Endodermal cell (in vitro differentiated cells): ENCODE results near the gene APELA. TPM values are rescaled to one million over a fixed set of nuclear protein-coding genes. Genes with fewer than 3 reads are reported as not detected.

Experiments used
- DNase-seq: peaks from one replicate; pipeline ENCODE4 v3.0.0-alpha.2; 2017
- H3K27ac ChIP-seq: 2 replicates; pipeline ENCODE4 v1.5.1; 2013; ENCODE audit warnings: mild to moderate bottlenecking, low read depth, low read length, moderate library complexity
- H3K27me3 ChIP-seq: 2 replicates; pipeline ENCODE4 v1.6.1; 2013; ENCODE audit warnings: mild to moderate bottlenecking, low read length, moderate library complexity; ENCODE audit not compliant: insufficient read depth, control insufficient read depth, poor library complexity, severe bottlenecking
- H3K36me3 ChIP-seq: 2 replicates; pipeline ENCODE4 v1.7.0; 2013; ENCODE audit warnings: mild to moderate bottlenecking, low read length, moderate library complexity; ENCODE audit not compliant: control insufficient read depth, insufficient read depth
- H3K4me1 ChIP-seq: one replicate; pipeline ENCODE4 v1.7.0; 2013; ENCODE audit warnings: low read length; ENCODE audit not compliant: control insufficient read depth, insufficient read depth
- H3K4me3 ChIP-seq: 2 replicates; pipeline ENCODE4 v1.5.1; 2013; ENCODE audit warnings: mild to moderate bottlenecking, low read length, moderate library complexity
- H3K9ac ChIP-seq: 2 replicates; pipeline ENCODE4 v1.6.1; 2013; ENCODE audit warnings: mild to moderate bottlenecking, low read length, moderate library complexity; ENCODE audit not compliant: poor library complexity, severe bottlenecking; ENCODE audit errors: extremely low read depth
- H3K9me3 ChIP-seq: 2 replicates; pipeline ENCODE4 v1.6.1; 2013; ENCODE audit warnings: mild to moderate bottlenecking, low read length, moderate library complexity; ENCODE audit not compliant: control insufficient read depth
- H3K27ac Mint-ChIP-seq: 2 replicates; pipeline ENCODE4 v1.8.0; 2020; ENCODE audit warnings: mixed read lengths
- H3K27me3 Mint-ChIP-seq: 2 replicates; pipeline ENCODE4 v1.8.0; 2021; ENCODE audit warnings: mild to moderate bottlenecking, mixed read lengths; ENCODE audit not compliant: insufficient read depth
- H3K36me3 Mint-ChIP-seq: 2 replicates; pipeline ENCODE4 v1.8.0; 2020; ENCODE audit warnings: low read depth, mixed read lengths
- H3K4me1 Mint-ChIP-seq: 2 replicates; pipeline ENCODE4 v1.8.0; 2020; ENCODE audit warnings: mixed read lengths
- H3K4me3 Mint-ChIP-seq: 2 replicates; pipeline ENCODE4 v1.8.0; 2020; ENCODE audit warnings: mild to moderate bottlenecking, moderate library complexity, mixed read lengths
- H3K9me3 Mint-ChIP-seq: 2 replicates; pipeline ENCODE4 v1.8.0; 2020; ENCODE audit warnings: mild to moderate bottlenecking, mixed read lengths
- WGBS, 2 experiments: methylation state at CpG; one replicate each; pipeline versions ENCODE4 v1.1.5 to v1.1.7; 2013; ENCODE audit warnings: missing lambda C conversion rate in 2 of 2, mixed read lengths in 1 of 2; ENCODE audit not compliant: insufficient coverage in 1 of 2, insufficient read length in 1 of 2; 5-methylcytosine and 5-hydroxymethylcytosine counted together
- total RNA-seq, 2 donors: library from RNA; stranded (reverse); fragmentation: NEBNext Ultra II Directional in 1 of 2; extraction: Animal tissue kit (Norgen Biotek cat#: 25700) in 1 of 2; gene quantifications; 2 replicates in 1 of 2; 3 replicates in 1 of 2; pipeline ENCODE4 v1.2.1, GENCODE V29; 2021
- TF ChIP-seq, protein P1 (sequence below): fragments of 200-600 bp; sonication (generic); conservative IDR thresholded peaks from 2 replicates; pipeline ENCODE4 v1.5.0; 2021; ENCODE audit warnings: antibody characterized with exemption, mild to moderate bottlenecking

Gene APELA
- total RNA-seq, 2 donors from 2014 or later, result 3.3 to 21.5 TPM

DNA sequence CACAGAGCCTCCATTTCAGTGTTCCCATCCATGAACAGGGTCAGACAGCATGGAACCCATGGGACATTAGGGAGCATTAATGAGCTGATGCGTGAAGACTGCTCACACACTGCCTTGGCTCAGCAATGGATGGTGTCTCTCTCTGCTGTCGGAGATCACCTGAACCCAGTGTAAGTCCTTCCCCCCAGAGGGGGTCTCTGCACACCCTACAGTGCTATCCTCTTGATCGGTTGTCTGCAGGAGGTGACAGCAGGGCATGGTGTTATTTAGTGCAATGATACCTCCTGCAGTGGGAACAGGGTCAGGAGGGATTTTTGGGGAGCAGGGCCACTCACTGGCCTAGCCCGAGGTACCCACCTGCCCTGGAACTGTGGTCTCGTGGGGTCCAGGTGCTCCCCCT is 25.6 kb downstream of the APELA start:
- Histone ChIP-seq H3K9me3 (no peaks in the 10 kb centered on the region), H3K27ac (no peak overlapping the region), H3K4me1 (no peaks in the 10 kb centered on the region), H3K36me3 (no peaks in the 10 kb centered on the region), H3K4me3 (no peak overlapping the region), H3K27me3 (no peaks in the 10 kb centered on the region), H3K9ac (no peak overlapping the region)
- TF ChIP-seq, protein P1, sequence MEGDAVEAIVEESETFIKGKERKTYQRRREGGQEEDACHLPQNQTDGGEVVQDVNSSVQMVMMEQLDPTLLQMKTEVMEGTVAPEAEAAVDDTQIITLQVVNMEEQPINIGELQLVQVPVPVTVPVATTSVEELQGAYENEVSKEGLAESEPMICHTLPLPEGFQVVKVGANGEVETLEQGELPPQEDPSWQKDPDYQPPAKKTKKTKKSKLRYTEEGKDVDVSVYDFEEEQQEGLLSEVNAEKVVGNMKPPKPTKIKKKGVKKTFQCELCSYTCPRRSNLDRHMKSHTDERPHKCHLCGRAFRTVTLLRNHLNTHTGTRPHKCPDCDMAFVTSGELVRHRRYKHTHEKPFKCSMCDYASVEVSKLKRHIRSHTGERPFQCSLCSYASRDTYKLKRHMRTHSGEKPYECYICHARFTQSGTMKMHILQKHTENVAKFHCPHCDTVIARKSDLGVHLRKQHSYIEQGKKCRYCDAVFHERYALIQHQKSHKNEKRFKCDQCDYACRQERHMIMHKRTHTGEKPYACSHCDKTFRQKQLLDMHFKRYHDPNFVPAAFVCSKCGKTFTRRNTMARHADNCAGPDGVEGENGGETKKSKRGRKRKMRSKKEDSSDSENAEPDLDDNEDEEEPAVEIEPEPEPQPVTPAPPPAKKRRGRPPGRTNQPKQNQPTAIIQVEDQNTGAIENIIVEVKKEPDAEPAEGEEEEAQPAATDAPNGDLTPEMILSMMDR, result no peak
- no peak overlapping the region for H3K4me3 Mint-ChIP-seq
- no peaks in the 10 kb centered on the region for H3K9me3 Mint-ChIP-seq
- peaks cover under 1% of the 10 kb centered on the region for H3K36me3 Mint-ChIP-seq
- H3K27ac Mint-ChIP-seq, result no peak overlapping the region
- H3K4me1 Mint-ChIP-seq, result no peaks in the 10 kb centered on the region
- 83 to 91% methylated on average over 1 to 5 of the region's 5 CpGs for WGBS, 2 experiments
- no peak for DNase-seq
- no peaks in the 10 kb centered on the region for H3K27me3 Mint-ChIP-seq

DNA sequence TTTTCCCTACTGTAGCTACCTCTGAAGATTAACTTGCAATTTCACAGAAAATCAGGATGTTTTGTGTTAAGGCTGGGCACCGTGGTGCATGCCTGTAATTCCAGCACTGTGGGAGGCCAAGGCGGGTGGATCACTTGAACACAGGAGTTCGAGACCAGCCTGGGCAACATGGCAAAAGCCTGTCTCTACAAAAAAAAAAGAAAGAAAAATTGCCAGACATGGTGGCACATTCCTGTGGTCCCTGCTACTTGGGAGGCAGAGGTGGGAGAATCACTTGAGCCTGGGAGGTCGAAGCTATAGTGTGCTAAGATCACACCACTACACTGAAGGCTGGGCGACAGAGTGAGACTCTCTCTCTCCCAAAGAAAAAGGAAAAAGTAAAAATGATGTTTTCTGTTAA is 27.4 kb downstream of the APELA start:
- H3K36me3 ChIP-seq, result no peaks in the 10 kb centered on the region
- no peak for DNase-seq
- no peak overlapping the region for H3K9ac ChIP-seq
- WGBS, 2 experiments, result 81 to 86% methylated on average over 3 to 5 of the region's 5 CpGs
- no peaks in the 10 kb centered on the region for H3K27me3 Mint-ChIP-seq
- H3K27ac ChIP-seq, result no peak overlapping the region
- no peaks in the 10 kb centered on the region for H3K4me1 ChIP-seq
- no peak overlapping the region for H3K4me3 ChIP-seq
- H3K27me3 ChIP-seq, result no peaks in the 10 kb centered on the region
- H3K36me3 Mint-ChIP-seq, result no peaks in the 10 kb centered on the region
- no peaks in the 10 kb centered on the region for H3K4me1 Mint-ChIP-seq
- no peaks in the 10 kb centered on the region for H3K9me3 ChIP-seq
- no peak overlapping the region for H3K4me3 Mint-ChIP-seq
- TF ChIP-seq, protein P1, result no peak
- no peaks in the 10 kb centered on the region for H3K9me3 Mint-ChIP-seq
- no peak overlapping the region for H3K27ac Mint-ChIP-seq

GRCh38 chr4:164904941-164905340 is 28.0 kb downstream of the APELA start:
- DNase-seq, result no peak
- Mint-ChIP-seq H3K27me3 (no peaks in the 10 kb centered on the region), H3K9me3 (no peaks in the 10 kb centered on the region), H3K27ac (no peak overlapping the region), H3K36me3 (no peaks in the 10 kb centered on the region), H3K4me3 (no peak overlapping the region), H3K4me1 (no peaks in the 10 kb centered on the region)
- no peaks in the 10 kb centered on the region for H3K36me3 ChIP-seq
- H3K27me3 ChIP-seq, result no peaks in the 10 kb centered on the region
- H3K27ac ChIP-seq, result no peak overlapping the region
- no peak overlapping the region for H3K9ac ChIP-seq
- 98 to 100% methylated on average over 2 of the region's 2 CpGs for WGBS, 2 experiments
- H3K4me1 ChIP-seq, result no peaks in the 10 kb centered on the region
- no peak overlapping the region for H3K4me3 ChIP-seq
- TF ChIP-seq, protein P1, result no peak
- no peaks in the 10 kb centered on the region for H3K9me3 ChIP-seq
